Measurements from ENCODE around the gene GJB2. TPM values are rescaled to one million over a fixed set of nuclear protein-coding genes. Genes with fewer than 3 reads are reported as not detected.

GJB2 gene
- total RNA-seq, 2 experiments from 2014 or later = 0.72 to 0.89 TPM

GRCh38 chr13:20175907-20176652, 16.7 kb downstream of the GJB2 start:
- CTCF ChIA-PET = interaction anchor here (1.7 kb wide), 1 partner anchor 21 kb away, joined by 9 read pairs; no protein-coding TSS in a partner anchor
- H3K4me1 Mint-ChIP-seq (ENCODE audit: low read depth) = peaks cover 21% of the 10 kb centered on the region
- H3K36me3 Mint-ChIP-seq (ENCODE audit: low read depth) = no peaks in the 10 kb centered on the region
- no peak overlapping the region for H3K27ac Mint-ChIP-seq
- no peaks in the 10 kb centered on the region for H3K9me3 Mint-ChIP-seq
- no peak overlapping the region for H3K4me3 Mint-ChIP-seq
- peaks cover 68% of the 10 kb centered on the region for H3K27me3 Mint-ChIP-seq (ENCODE audit: low read depth)
- no peak for DNase-seq
- intact Hi-C loops (cut with micrococcal nuclease) = loop anchor here (1.0 kb wide), 1 partner anchor 17 kb away; no protein-coding TSS in a partner anchor

GRCh38 chr13:20175406-20175794, 17.3 kb downstream of the GJB2 start:
- CTCF ChIA-PET = interaction anchor here (1.7 kb wide), 1 partner anchor 22 kb away, joined by 9 read pairs; no protein-coding TSS in a partner anchor

DNA sequence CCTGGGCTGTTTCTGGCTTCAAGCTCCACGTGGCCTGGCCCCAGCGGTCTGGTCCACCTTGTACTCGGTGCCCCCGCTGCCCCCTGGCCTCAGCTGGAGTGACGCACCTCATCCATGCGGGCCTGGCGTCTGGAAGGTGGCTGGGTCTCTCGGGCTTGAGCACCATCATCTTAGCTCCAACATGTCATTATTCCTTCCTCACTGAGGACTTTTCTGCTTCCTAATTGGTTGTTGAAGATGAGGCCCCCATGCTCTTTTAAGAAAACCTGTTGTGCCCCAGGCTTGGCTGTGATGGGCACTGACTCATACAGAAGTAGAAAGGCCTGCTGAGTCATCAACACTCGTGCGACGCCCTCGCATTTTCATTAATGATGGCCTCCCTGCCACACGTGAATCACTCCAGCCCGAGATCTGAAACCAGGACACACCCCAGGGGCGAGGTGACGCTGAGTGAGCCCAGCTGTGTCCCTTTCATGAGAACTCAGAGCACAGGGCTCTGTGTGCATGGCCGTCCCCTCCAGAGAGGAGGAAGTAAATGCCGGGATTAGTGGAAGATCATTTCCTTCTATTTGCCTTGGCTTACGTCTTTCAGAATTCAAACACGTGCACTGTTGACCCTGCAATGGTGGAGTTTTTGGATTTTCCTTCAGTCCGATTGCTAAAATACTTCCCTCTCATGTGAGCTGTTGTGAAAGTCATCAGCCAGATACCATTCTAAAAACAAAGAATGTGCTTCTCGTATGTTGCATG, 17.9 kb downstream of the GJB2 start:
- Mint-ChIP-seq H3K4me1 (ENCODE audit: low read depth) (peaks cover 21% of the 10 kb centered on the region), H3K27me3 (ENCODE audit: low read depth) (peaks cover 69% of the 10 kb centered on the region), H3K9me3 (no peaks in the 10 kb centered on the region), H3K4me3 (no peak overlapping the region), H3K27ac (no peak overlapping the region), H3K36me3 (ENCODE audit: low read depth) (no peaks in the 10 kb centered on the region)
- intact Hi-C loops (cut with micrococcal nuclease) = loop anchor here (1.0 kb wide), 1 partner anchor 18 kb away; no protein-coding TSS in a partner anchor
- peak; percentile 89 for DNase-seq
- CTCF ChIA-PET = interaction anchor here (1.7 kb wide), 1 partner anchor 22 kb away, joined by 9 read pairs; no protein-coding TSS in a partner anchor

More at GRCh38 chr13:20175406-20175794, 17.3 kb downstream of the GJB2 start:
- Mint-ChIP-seq H3K4me1 (ENCODE audit: low read depth) (peaks cover 21% of the 10 kb centered on the region), H3K9me3 (no peaks in the 10 kb centered on the region), H3K27me3 (ENCODE audit: low read depth) (peaks cover 68% of the 10 kb centered on the region), H3K4me3 (no peak overlapping the region), H3K27ac (no peak overlapping the region), H3K36me3 (ENCODE audit: low read depth) (no peaks in the 10 kb centered on the region)
- intact Hi-C loops (cut with micrococcal nuclease) = loop anchor here (1.0 kb wide), 1 partner anchor 18 kb away; no protein-coding TSS in a partner anchor
- no peak for DNase-seq

- H3K4me3 Mint-ChIP-seq = no peak overlapping the region
- peaks cover 66% of the 10 kb centered on the region for H3K27me3 Mint-ChIP-seq (ENCODE audit: low read depth)
These were observed 19.5 kb downstream of the GJB2 start for GRCh38 chr13:20173116-20173746.

GRCh38 chr13:20171364-20171763, 21.4 kb downstream of the GJB2 start:
- CTCF ChIA-PET = interaction anchor here (1.7 kb wide), 1 partner anchor 9 kb away, joined by 5 read pairs; no protein-coding TSS in a partner anchor
- H3K4me1 Mint-ChIP-seq (ENCODE audit: low read depth) = peaks cover 21% of the 10 kb centered on the region
- H3K36me3 Mint-ChIP-seq (ENCODE audit: low read depth) = no peaks in the 10 kb centered on the region
- peaks cover 63% of the 10 kb centered on the region for H3K27me3 Mint-ChIP-seq (ENCODE audit: low read depth)
- H3K9me3 Mint-ChIP-seq = no peaks in the 10 kb centered on the region
- no peak for DNase-seq
- no peak overlapping the region for H3K4me3 Mint-ChIP-seq
- H3K27ac Mint-ChIP-seq = no peak overlapping the region
- intact Hi-C loops (cut with micrococcal nuclease) = no loop called here

More at GRCh38 chr13:20173116-20173746, 19.5 kb downstream of the GJB2 start:
- no peak for DNase-seq
- Mint-ChIP-seq H3K36me3 (ENCODE audit: low read depth) (no peaks in the 10 kb centered on the region), H3K9me3 (no peaks in the 10 kb centered on the region), H3K27ac (no peak overlapping the region), H3K4me1 (ENCODE audit: low read depth) (peaks cover 21% of the 10 kb centered on the region)
- intact Hi-C loops (cut with micrococcal nuclease) = no loop called here
- CTCF ChIA-PET = interaction anchor here (0.9 to 1.1 kb wide), 2 partner anchors 9 to 24 kb away, joined by 3 to 4 read pairs; no protein-coding TSS in a partner anchor

GRCh38 chr13:20170921-20171320, 21.8 kb downstream of the GJB2 start:
- intact Hi-C loops (cut with micrococcal nuclease) = no loop called here
- Mint-ChIP-seq H3K4me3 (no peak overlapping the region), H3K4me1 (ENCODE audit: low read depth) (peaks cover 21% of the 10 kb centered on the region), H3K27ac (no peak overlapping the region), H3K36me3 (ENCODE audit: low read depth) (no peaks in the 10 kb centered on the region), H3K27me3 (ENCODE audit: low read depth) (peaks cover 62% of the 10 kb centered on the region), H3K9me3 (no peaks in the 10 kb centered on the region)
- CTCF ChIA-PET = interaction anchor here (1.7 kb wide), 1 partner anchor 8 kb away, joined by 5 read pairs; no protein-coding TSS in a partner anchor
- DNase-seq = no peak

- no peak for DNase-seq
- intact Hi-C loops (cut with micrococcal nuclease) = loop anchor here (10.0 kb wide), 1 partner anchor 584 kb away; no protein-coding TSS in a partner anchor
- Mint-ChIP-seq H3K36me3 (ENCODE audit: low read depth) (no peaks in the 10 kb centered on the region), H3K9me3 (no peaks in the 10 kb centered on the region), H3K4me3 (no peak overlapping the region), H3K4me1 (ENCODE audit: low read depth) (peaks cover 4% of the 10 kb centered on the region), H3K27me3 (ENCODE audit: low read depth) (peaks cover 54% of the 10 kb centered on the region), H3K27ac (no peak overlapping the region)
- CTCF ChIA-PET = interaction anchor here (0.8 to 1.1 kb wide), 2 partner anchors 28 to 53 kb away, joined by 3 read pairs; no protein-coding TSS in a partner anchor
These were observed 24.3 kb downstream of the GJB2 start for GRCh38 chr13:20168396-20168795.

DNA sequence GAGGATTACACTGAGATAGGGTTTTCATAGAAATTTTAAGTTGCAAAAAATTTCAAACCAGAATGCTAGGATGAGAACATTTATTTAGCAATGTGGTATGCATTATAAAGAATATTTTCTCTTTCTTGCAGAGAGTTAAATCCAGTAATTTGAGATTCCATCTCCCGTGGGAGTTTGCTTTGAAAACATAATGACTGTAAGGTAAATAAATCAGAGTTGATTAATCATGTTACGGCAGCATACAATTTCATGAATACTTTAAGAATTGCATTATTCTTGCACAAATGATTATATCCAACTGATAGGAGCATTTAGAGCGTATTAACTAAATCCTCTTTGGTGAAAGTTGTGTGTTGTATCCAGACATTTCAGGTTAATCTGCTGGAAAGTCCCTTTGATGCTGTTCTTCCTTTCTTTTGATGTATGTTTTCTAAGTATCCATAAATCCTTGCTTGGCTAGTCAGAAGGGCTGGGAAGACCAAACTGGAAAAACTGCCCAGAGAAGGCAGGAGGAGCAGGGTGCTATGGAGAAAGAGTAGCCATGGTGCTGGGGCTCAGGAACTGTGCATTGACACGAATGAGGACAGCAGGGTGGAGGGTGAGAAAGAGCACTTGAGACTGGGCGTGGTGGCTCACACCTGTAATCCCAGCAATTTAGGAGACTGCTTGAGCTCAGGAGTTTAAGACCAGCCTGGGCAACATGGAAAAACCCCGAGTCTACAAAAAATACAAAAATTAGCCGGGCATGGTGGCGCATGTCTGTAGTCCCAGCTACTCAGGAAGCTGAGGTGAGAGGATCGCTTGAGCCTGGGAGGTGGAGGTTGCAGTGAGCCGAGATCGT, 27.1 kb downstream of the GJB2 start:
- H3K9me3 Mint-ChIP-seq = no peaks in the 10 kb centered on the region
- no peaks in the 10 kb centered on the region for H3K36me3 Mint-ChIP-seq (ENCODE audit: low read depth)
- H3K27me3 Mint-ChIP-seq (ENCODE audit: low read depth) = peaks cover 55% of the 10 kb centered on the region
- no peak overlapping the region for H3K27ac Mint-ChIP-seq
- CTCF ChIA-PET = interaction anchor here (0.6 to 1.3 kb wide), 2 partner anchors 38 to 506 kb away, joined by 3 to 5 read pairs; no protein-coding TSS in a partner anchor
- no peak for DNase-seq
- H3K4me3 Mint-ChIP-seq = no peak overlapping the region
- intact Hi-C loops (cut with micrococcal nuclease) = loop anchor here (10.0 kb wide), 1 partner anchor 581 kb away; no protein-coding TSS in a partner anchor
- H3K4me1 Mint-ChIP-seq (ENCODE audit: low read depth) = peaks cover 2% of the 10 kb centered on the region

DNA sequence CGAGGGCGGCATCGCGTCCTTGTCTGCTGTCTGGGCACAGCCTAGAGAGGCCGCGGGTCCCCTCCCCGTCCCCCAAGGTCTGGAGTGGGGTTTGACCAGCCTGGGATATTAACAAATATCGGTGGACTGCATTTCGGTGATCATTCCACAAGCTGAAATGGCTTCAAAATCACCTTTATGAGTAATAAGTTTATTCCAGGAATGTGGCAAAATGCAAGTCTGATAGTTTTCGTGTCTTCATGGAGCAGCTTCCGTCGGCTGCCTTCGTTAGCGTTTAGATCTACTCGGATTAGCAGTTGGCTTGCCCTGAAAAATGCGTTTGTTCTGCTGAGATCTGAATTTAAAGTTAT, 30.8 kb downstream of the GJB2 start:
- Mint-ChIP-seq H3K27me3 (ENCODE audit: low read depth) (peaks cover 56% of the 10 kb centered on the region), H3K9me3 (no peaks in the 10 kb centered on the region), H3K4me3 (peak overlapping the region; percentile 66), H3K4me1 (ENCODE audit: low read depth) (peaks cover 8% of the 10 kb centered on the region), H3K36me3 (ENCODE audit: low read depth) (no peaks in the 10 kb centered on the region), H3K27ac (no peak overlapping the region)
- no peak for DNase-seq
- CTCF ChIA-PET = interaction anchor here (0.9 to 1.9 kb wide), 4 partner anchors 10 to 177 kb away, joined by 3 to 5 read pairs (median 4); no protein-coding TSS in a partner anchor
- intact Hi-C loops (cut with micrococcal nuclease) = loop anchor here (2.0 to 10.0 kb wide), 4 partner anchors 299 to 1010 kb away; partner anchors contain the start of genes PSPC1 and ZMYM5

GRCh38 chr13:20161275-20161950, 31.3 kb downstream of the GJB2 start:
- no peaks in the 10 kb centered on the region for H3K9me3 Mint-ChIP-seq
- H3K27me3 Mint-ChIP-seq (ENCODE audit: low read depth) = peaks cover 51% of the 10 kb centered on the region
- DNase-seq = peak; percentile 52
- CTCF ChIA-PET = interaction anchor here (0.9 to 1.9 kb wide), 3 partner anchors 10 to 177 kb away, joined by 3 to 5 read pairs (median 3); no protein-coding TSS in a partner anchor
- H3K36me3 Mint-ChIP-seq (ENCODE audit: low read depth) = no peaks in the 10 kb centered on the region
- H3K4me3 Mint-ChIP-seq = peak overlapping the region; percentile 70
- H3K27ac Mint-ChIP-seq = no peak overlapping the region
- intact Hi-C loops (cut with micrococcal nuclease) = loop anchor here (2.0 to 10.0 kb wide), 3 partner anchors 379 to 1009 kb away; partner anchors contain the start of gene PSPC1
- peaks cover 8% of the 10 kb centered on the region for H3K4me1 Mint-ChIP-seq (ENCODE audit: low read depth)
